Fibroblast of lung (primary cell): ENCODE data around the gene SMIM27. TPM values are rescaled to one million over a fixed set of nuclear protein-coding genes. Genes with fewer than 3 reads are reported as not detected.

Experiments
- DNase-seq, 2 donors: peaks; one replicate each; pipeline versions ENCODE4 v3.0.0 to v3.0.0-alpha.2; 2010; ENCODE audit warnings: low read depth in 2 of 2
- H2AFZ ChIP-seq: 2 replicates; pipeline ENCODE4 v1.5.1; 2012; ENCODE audit warnings: low read length, control low read depth, inconsistent platforms
- H3K27ac ChIP-seq: 2 replicates; pipeline ENCODE4 v1.5.1; 2011; ENCODE audit warnings: low read length, control low read depth; ENCODE audit not compliant: insufficient read depth
- H3K27me3 ChIP-seq: 2 replicates; pipeline ENCODE4 v1.5.1; 2011; ENCODE audit warnings: mild to moderate bottlenecking, low read length; ENCODE audit not compliant: control insufficient read depth, insufficient read depth
- H3K36me3 ChIP-seq: 2 replicates; pipeline ENCODE4 v1.5.1; 2011; ENCODE audit warnings: low read length; ENCODE audit not compliant: control insufficient read depth, insufficient read depth
- H3K4me1 ChIP-seq: 2 replicates; pipeline ENCODE4 v1.5.1; 2011; ENCODE audit warnings: low read length; ENCODE audit not compliant: control insufficient read depth, insufficient read depth; ENCODE audit errors: extremely low read depth
- H3K4me2 ChIP-seq: 2 replicates; pipeline ENCODE4 v1.5.1; 2011; ENCODE audit warnings: low read length, control low read depth; ENCODE audit not compliant: insufficient read depth; ENCODE audit errors: extremely low read depth
- H3K4me3 ChIP-seq, 4 experiments: fragments of 200-600 bp in 1 of 4; sonication (generic) in 1 of 4; replicated peaks in 1 of 4; 2 replicates each; pipeline ENCODE4 v1.5.1; 2011 to 2016; ENCODE audit warnings: low read length in 4 of 4, low read depth in 3 of 4, mild to moderate bottlenecking in 3 of 4, control low read depth in 2 of 4, inconsistent platforms in 1 of 4, mixed read lengths in 1 of 4; ENCODE audit not compliant: insufficient read depth in 1 of 4; ENCODE audit errors: control extremely low read depth in 1 of 4
- H3K79me2 ChIP-seq: 2 replicates; pipeline ENCODE4 v1.5.1; 2012; ENCODE audit warnings: mild to moderate bottlenecking, low read length, inconsistent platforms; ENCODE audit not compliant: control insufficient read depth, insufficient read depth
- H3K9ac ChIP-seq: 2 replicates; pipeline ENCODE4 v1.5.1; 2011; ENCODE audit warnings: mild to moderate bottlenecking, low read length, control low read depth; ENCODE audit not compliant: insufficient read depth
- H3K9me3 ChIP-seq: 2 replicates; pipeline ENCODE4 v1.5.1; 2012; ENCODE audit warnings: low read depth, low read length; ENCODE audit not compliant: control insufficient read depth, insufficient read depth
- H4K20me1 ChIP-seq: 2 replicates; pipeline ENCODE4 v1.5.1; 2011; ENCODE audit warnings: low read length; ENCODE audit not compliant: control insufficient read depth, insufficient read depth; ENCODE audit errors: extremely low read depth
- CTCF ChIP-seq, 2 donors: IDR thresholded peaks in 1 of 2; conservative IDR thresholded peaks in 1 of 2; 1 replicate in 1 of 2; 2 replicates in 1 of 2; pipeline ENCODE4 v1.5.1; 2011 to 2012; ENCODE audit warnings: low read length in 2 of 2, control low read depth in 1 of 2, inconsistent platforms in 1 of 2, low read depth in 1 of 2, mild to moderate bottlenecking in 1 of 2
- EZH2 ChIP-seq: IDR thresholded peaks from 2 replicates; pipeline ENCODE4 v1.5.1; 2012; ENCODE audit warnings: low read length, control low read depth, mild to moderate bottlenecking; ENCODE audit errors: missing control alignments
- polyA plus RNA-seq, 2 donors: library from polyadenylated mRNA; depleted of rRNA in 1 of 2; stranded (reverse) in 1 of 2; unstranded in 1 of 2; fragments of >200 nt; gene quantifications; 2 replicates each; pipeline ENCODE4 v1.2.1, GENCODE V29; 2011 to 2012; ENCODE audit warnings: missing spikeins in 1 of 2
- total RNA-seq: library from RNA; depleted of rRNA; stranded (reverse); fragments of >200 nt; gene quantifications from 2 replicates; pipeline ENCODE4 v1.2.1, GENCODE V29; 2014

The SMIM27 gene
- total and polyA plus RNA-seq, 2 donors (not counting 1 experiment from before 2014, with no cell fraction given): 2.7 to 8.3 TPM

- Histone ChIP-seq H3K9ac (peak overlapping the region; percentile 97), H3K4me1 (no peaks in the 10 kb centered on the region), H3K27ac (peak overlapping the region; percentile 98), H3K4me2 (peak overlapping the region; percentile 90), H4K20me1 (no peaks in the 10 kb centered on the region), H3K9me3 (no peaks in the 10 kb centered on the region), H3K27me3 (no peaks in the 10 kb centered on the region), H3K4me3 (peak overlapping the region; percentile 67 to 90 (median 76)), H3K36me3 (no peaks in the 10 kb centered on the region), H2AFZ (peak overlapping the region; percentile 41), H3K79me2 (peaks cover 55% of the 10 kb centered on the region)
- TF ChIP-seq EZH2: no peak
- TF ChIP-seq CTCF (conservative IDR thresholded peaks at IDR 0.05 in 1 of 2, IDR thresholded peaks at IDR 0.05 in 1 of 2; ENCODE audit: low read depth in 1 of 2, low read length in 2 of 2): no peak
- DNase-seq: peak; percentile 89 to 94
Observed at GRCh38 chr9:32550562-32551275, 1.4 kb upstream of the SMIM27 start.

- DNase-seq: peak; percentile 51 to 60
- peak overlapping the region; percentile 97 for H3K9ac ChIP-seq
Observed at GRCh38 chr9:32551276-32552051, 663 bp upstream of the SMIM27 start.

More at GRCh38 chr9:32551276-32552051, 663 bp upstream of the SMIM27 start:
- peak overlapping the region; percentile 89 for H3K4me2 ChIP-seq
- no peaks in the 10 kb centered on the region for H3K36me3 ChIP-seq
- peaks cover 49% of the 10 kb centered on the region for H3K79me2 ChIP-seq
- no peaks in the 10 kb centered on the region for H3K27me3 ChIP-seq
- no peaks in the 10 kb centered on the region for H3K9me3 ChIP-seq
- H3K27ac ChIP-seq: peak overlapping the region; percentile 98
- no peaks in the 10 kb centered on the region for H3K4me1 ChIP-seq
- H4K20me1 ChIP-seq: no peaks in the 10 kb centered on the region
- TF ChIP-seq EZH2 (no peak), CTCF (conservative IDR thresholded peaks at IDR 0.05 in 1 of 2, IDR thresholded peaks at IDR 0.05 in 1 of 2; ENCODE audit: low read depth in 1 of 2, low read length in 2 of 2) (no peak)
- peak overlapping the region; percentile 41 for H2AFZ ChIP-seq
- peak overlapping the region; percentile 67 to 90 (median 76) for H3K4me3 ChIP-seq
